Esophagus muscularis mucosa (tissue), 4 donors: ENCODE results near the gene ACIN1. TPM values are rescaled to one million over a fixed set of nuclear protein-coding genes. Genes with fewer than 3 reads are reported as not detected.

Source experiments
- DNase-seq: peaks from one replicate; pipeline ENCODE4 v3.0.0-alpha.2; 2017; ENCODE audit errors: extremely low spot score
- H3K27ac ChIP-seq, 4 donors: fragments of 200-600 bp; sonication (generic); replicated peaks in 1 of 4; 1 replicate in 3 of 4; 2 replicates in 1 of 4; pipeline ENCODE4 v1.5.1; 2016 to 2019; ENCODE audit warnings: mild to moderate bottlenecking in 1 of 4
- H3K27me3 ChIP-seq, 4 donors: fragments of 200-600 bp; sonication (generic); one replicate each; pipeline versions ENCODE4 v1.5.1 to v1.6.0; 2016 to 2019
- H3K36me3 ChIP-seq, 4 donors: fragments of 200-600 bp; sonication (generic); one replicate each; pipeline ENCODE4 v1.5.1; 2016 to 2019
- H3K4me1 ChIP-seq, 4 donors: fragments of 200-600 bp; sonication (generic); one replicate each; pipeline ENCODE4 v1.5.1; 2016 to 2019
- H3K4me3 ChIP-seq, 4 donors: fragments of 200-600 bp; sonication (generic); 1 replicate in 2 of 4; 2 replicates in 2 of 4; pipeline ENCODE4 v1.5.1; 2016 to 2019; ENCODE audit warnings: mild to moderate bottlenecking in 4 of 4, moderate library complexity in 1 of 4
- H3K9me3 ChIP-seq, 4 donors: fragments of 200-600 bp; sonication (generic); 1 replicate in 3 of 4; 2 replicates in 1 of 4; pipeline ENCODE4 v1.5.1; 2016 to 2019
- EP300 ChIP-seq: sonication (generic); formaldehyde crosslinking; IDR thresholded peaks from one replicate; pipeline ENCODE4 v1.6.1; 2017; ENCODE audit warnings: antibody characterized with exemption
- POLR2A ChIP-seq: fragments of 450-650 bp; IDR thresholded peaks from one replicate; pipeline ENCODE4 v1.6.1; 2017; ENCODE audit warnings: antibody characterized with exemption, moderate library complexity, mild to moderate bottlenecking, low read depth
- POLR2AphosphoS5 ChIP-seq, 2 donors: sonication (generic); formaldehyde crosslinking; IDR thresholded peaks; one replicate each; pipeline ENCODE4 v1.6.1; 2017; ENCODE audit warnings: antibody characterized with exemption in 2 of 2
- WGBS: methylation state at CpG from one replicate; pipeline ENCODE4 v1.1.5; 2018; 5-methylcytosine and 5-hydroxymethylcytosine counted together
- intact Hi-C: fragments of 100-400 bp; cut with DNase I; formaldehyde crosslinking; loops from one replicate; pipeline ENCODE4 v1.15.1; 2023
- total RNA-seq, 4 donors: library from RNA; depleted of rRNA; stranded (reverse); fragments of >200 nt; gene quantifications; one replicate each; pipeline versions ENCODE4 v1.1.0 to v1.2.1, GENCODE V29; 2016
- TF ChIP-seq, protein P1 (sequence below), 3 experiments: fragments of 200-600 bp in 2 of 3; fragments of 450-650 bp in 1 of 3; sonication (generic) in 2 of 3; IDR thresholded peaks; one replicate each; pipeline ENCODE4 v1.5.1; 2017 to 2019; ENCODE audit warnings: antibody characterized with exemption in 3 of 3, mild to moderate bottlenecking in 2 of 3, moderate library complexity in 1 of 3

ACIN1 gene
- total RNA-seq, 4 donors from 2014 or later = 60.1 to 101 (median 89.5) TPM

DNA sequence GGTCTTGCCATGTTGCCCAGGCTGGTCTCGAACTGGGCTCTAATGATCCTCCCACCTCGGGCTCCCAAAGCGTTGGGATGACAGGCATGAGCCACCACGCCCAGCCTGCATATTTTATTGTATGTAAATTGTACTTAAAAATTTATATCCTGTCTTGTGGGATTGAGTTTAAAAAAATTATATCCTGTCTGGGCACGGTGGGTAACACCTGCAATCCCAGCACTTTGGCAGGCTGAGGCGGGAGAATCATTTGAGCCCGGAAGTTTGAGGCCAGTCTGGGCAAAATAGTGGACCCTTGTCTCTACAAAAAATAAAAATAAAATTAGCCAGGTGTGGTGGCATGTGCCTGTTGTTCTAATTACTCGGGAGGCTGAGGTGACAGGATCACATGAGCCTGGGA, 38.0 kb upstream of the ACIN1 start:
- H3K36me3 ChIP-seq = peaks cover 17 to 68% (median 54%) of the 10 kb centered on the region in 4 donors
- DNase-seq = no peak
- intact Hi-C loops = no loop called here
- no peaks in the 10 kb centered on the region for H3K27me3 ChIP-seq
- H3K9me3 ChIP-seq = no peaks in the 10 kb centered on the region
- H3K4me1 ChIP-seq = peaks cover 4 to 33% (median 30%) of the 10 kb centered on the region in 4 donors
- no peak overlapping the region for H3K27ac ChIP-seq
- TF ChIP-seq, protein P1, sequence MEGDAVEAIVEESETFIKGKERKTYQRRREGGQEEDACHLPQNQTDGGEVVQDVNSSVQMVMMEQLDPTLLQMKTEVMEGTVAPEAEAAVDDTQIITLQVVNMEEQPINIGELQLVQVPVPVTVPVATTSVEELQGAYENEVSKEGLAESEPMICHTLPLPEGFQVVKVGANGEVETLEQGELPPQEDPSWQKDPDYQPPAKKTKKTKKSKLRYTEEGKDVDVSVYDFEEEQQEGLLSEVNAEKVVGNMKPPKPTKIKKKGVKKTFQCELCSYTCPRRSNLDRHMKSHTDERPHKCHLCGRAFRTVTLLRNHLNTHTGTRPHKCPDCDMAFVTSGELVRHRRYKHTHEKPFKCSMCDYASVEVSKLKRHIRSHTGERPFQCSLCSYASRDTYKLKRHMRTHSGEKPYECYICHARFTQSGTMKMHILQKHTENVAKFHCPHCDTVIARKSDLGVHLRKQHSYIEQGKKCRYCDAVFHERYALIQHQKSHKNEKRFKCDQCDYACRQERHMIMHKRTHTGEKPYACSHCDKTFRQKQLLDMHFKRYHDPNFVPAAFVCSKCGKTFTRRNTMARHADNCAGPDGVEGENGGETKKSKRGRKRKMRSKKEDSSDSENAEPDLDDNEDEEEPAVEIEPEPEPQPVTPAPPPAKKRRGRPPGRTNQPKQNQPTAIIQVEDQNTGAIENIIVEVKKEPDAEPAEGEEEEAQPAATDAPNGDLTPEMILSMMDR (IDR thresholded peaks at IDR 0.05) = no peak
- TF ChIP-seq EP300 (no peak), POLR2A (no peak), POLR2AphosphoS5 (IDR thresholded peaks at IDR 0.05) (no peak)
- WGBS = 82% methylated on average over 8 of the region's 8 CpGs
- H3K4me3 ChIP-seq = no peak overlapping the region

DNA sequence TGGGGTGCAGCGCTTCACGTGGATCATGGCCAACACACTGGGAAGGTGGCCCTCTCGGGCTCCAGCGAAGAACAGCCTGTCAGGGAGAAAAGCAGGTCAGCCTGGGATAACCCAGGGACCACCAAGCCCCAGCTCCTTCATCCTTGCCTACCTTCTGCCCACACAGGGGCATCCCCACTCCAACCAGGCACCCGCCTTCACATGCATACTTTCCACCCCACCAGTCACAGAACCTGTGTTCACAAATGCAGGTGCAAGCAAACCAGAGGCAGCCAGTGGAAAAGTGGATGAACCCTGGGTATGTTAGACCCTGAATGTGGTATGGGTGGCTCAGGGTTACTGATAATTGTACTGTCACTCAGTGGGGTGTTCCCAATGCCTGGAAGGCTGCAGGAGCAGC, 36.5 kb upstream of the ACIN1 start:
- H3K27ac ChIP-seq = peak overlapping the region; percentile 29 to 64 (median 54)

DNA sequence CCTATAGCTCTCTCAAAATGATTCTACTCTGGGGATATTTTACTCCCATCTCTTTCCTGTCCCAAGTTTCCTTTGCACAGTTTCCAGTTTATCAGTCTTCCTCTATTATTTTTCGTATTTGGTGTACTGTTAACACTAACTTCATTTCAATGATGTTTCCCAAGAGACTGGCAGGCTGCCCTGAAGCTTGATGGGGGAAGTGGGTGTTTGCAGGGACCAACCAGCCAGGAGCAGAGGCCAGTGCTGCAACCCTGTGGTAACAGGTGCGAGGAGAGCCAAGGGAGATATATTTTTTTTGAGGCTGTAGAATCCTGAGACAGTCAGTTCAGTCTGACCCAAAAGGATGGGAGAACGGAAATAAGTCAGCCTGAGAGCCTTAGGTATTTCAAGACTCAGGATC, 35.9 kb upstream of the ACIN1 start:
- TF ChIP-seq, protein P1 (IDR thresholded peaks at IDR 0.05) = no peak
- TF ChIP-seq POLR2AphosphoS5 (IDR thresholded peaks at IDR 0.05) = peak; percentile 32 to 34
- no peak overlapping the region for H3K4me3 ChIP-seq
- H3K9me3 ChIP-seq = no peaks in the 10 kb centered on the region
- DNase-seq = no peak
- H3K36me3 ChIP-seq = peaks cover 18 to 65% (median 54%) of the 10 kb centered on the region in 4 donors
- H3K27ac ChIP-seq = peak overlapping the region; percentile 29 to 64 (median 54)
- 43% methylated on average over 3 of the region's 3 CpGs for WGBS
- H3K4me1 ChIP-seq = peaks cover 0 to 28% (median 27%) of the 10 kb centered on the region in 4 donors
- intact Hi-C loops = no loop called here
- no peaks in the 10 kb centered on the region for H3K27me3 ChIP-seq

More for the DNA sequence above, 36.5 kb upstream of the ACIN1 start:
- Histone ChIP-seq H3K4me3 (no peak overlapping the region), H3K4me1 (peaks cover 0 to 22% (median 22%) of the 10 kb centered on the region in 4 donors), H3K9me3 (no peaks in the 10 kb centered on the region), H3K36me3 (peaks cover 18 to 68% (median 58%) of the 10 kb centered on the region in 4 donors), H3K27me3 (no peaks in the 10 kb centered on the region)
- no peak for TF ChIP-seq POLR2A
- no peak for TF ChIP-seq EP300
- TF ChIP-seq, protein P1 (IDR thresholded peaks at IDR 0.05) = no peak
- no peak for TF ChIP-seq POLR2AphosphoS5 (IDR thresholded peaks at IDR 0.05)
- no peak for DNase-seq
- 76% methylated on average over 5 of the region's 5 CpGs for whole genome bisulfite sequencing
- intact Hi-C loops = no loop called here

DNA sequence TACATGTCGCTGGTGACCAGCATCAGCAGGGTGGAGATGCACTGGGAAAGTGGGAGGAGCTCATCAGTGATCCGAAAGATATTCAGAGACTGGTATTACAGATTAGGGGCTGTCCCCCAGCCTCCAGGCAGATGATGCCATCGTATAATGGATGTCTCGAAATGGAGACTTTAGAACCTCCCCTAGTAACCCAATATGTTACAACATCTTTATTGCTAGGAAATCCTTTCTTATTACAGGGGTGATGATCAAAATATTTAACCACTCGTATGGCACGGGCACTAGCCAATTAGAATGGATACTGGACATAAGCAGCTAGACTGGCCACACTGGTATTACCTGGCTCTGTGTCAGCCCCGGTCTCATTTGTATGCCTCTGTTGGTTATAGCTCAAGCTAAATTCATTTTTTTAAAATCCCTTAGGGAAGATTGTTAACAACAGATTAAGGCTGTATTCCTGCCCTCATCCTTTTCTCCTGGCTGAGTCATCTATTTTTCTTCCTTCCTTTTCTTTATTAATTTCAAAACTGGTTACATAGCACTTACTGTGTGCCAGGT, 34.9 kb upstream of the ACIN1 start:
- Histone ChIP-seq H3K36me3 (peaks cover 18 to 63% (median 53%) of the 10 kb centered on the region in 4 donors), H3K4me1 (peaks cover 0 to 31% (median 30%) of the 10 kb centered on the region in 4 donors), H3K27me3 (no peaks in the 10 kb centered on the region), H3K9me3 (no peaks in the 10 kb centered on the region), H3K27ac (peak overlapping the region; percentile 29 to 64 (median 54)), H3K4me3 (no peak overlapping the region)
- intact Hi-C loops = loop anchor here (10.0 kb wide), 1 partner anchor 175 kb away; the partner anchor contains the start of genes BCL2L2 and PPP1R3E
- TF ChIP-seq, protein P1 (IDR thresholded peaks at IDR 0.05) = no peak
- no peak for TF ChIP-seq POLR2AphosphoS5 (IDR thresholded peaks at IDR 0.05)
- TF ChIP-seq POLR2A = no peak
- DNase-seq = no peak
- 97% methylated on average over 7 of the region's 7 CpGs for WGBS
